Activated T-cell treated with anti-CD3 and anti-CD28 coated beads, Interleukin-2, amount 50 U/mL, for 1 hour (primary cell): ENCODE data around the gene ZNF665.
"Not testable (repeated sequence)": the region's sequence is repeated elsewhere in the genome, so short reads cannot be mapped to it uniquely, and the experiment has no call there.

Source experiments
- DNase-seq: peaks from one replicate; pipeline ENCODE4 v3.0.0-alpha.2; 2020

The ZNF665 gene

GRCh38 chr19:53192771-53193534 lies at the start of gene ZNF665:
Gene ZNF665, minus strand, starts transcription at chr19:53193358. Its CDS starts 10,460 bp downstream, at chr19:53182898.
- peak; percentile 66 for DNase-seq

- DNase-seq = no peak
Measured at GRCh38 chr19:53237114-53237777, 44.1 kb upstream of the ZNF665 start.

GRCh38 chr19:53224606-53225005 lies 31.4 kb upstream of the ZNF665 start:
- no peak for DNase-seq

- DNase-seq = not testable (repeated sequence)
Measured at GRCh38 chr19:53222716-53223115, 29.6 kb upstream of the ZNF665 start.

GRCh38 chr19:53212703-53213320 lies 19.7 kb upstream of the ZNF665 start:
- DNase-seq = no peak

- DNase-seq = not testable (repeated sequence)
Measured at GRCh38 chr19:53211554-53211953, 18.4 kb upstream of the ZNF665 start.

- peak; percentile 92 for DNase-seq
Measured at GRCh38 chr19:53196777-53197396, 3.7 kb upstream of the ZNF665 start.

- peak; percentile 68 for DNase-seq
Measured at GRCh38 chr19:53195265-53195903, 2.2 kb upstream of the ZNF665 start.

GRCh38 chr19:53193535-53194222 lies 521 bp upstream of the ZNF665 start:
- DNase-seq = no peak

- no peak for DNase-seq
Measured at GRCh38 chr19:53190253-53190652, 2.9 kb downstream of the ZNF665 start.

GRCh38 chr19:53189691-53190198 lies 3.4 kb downstream of the ZNF665 start:
- not testable (repeated sequence) for DNase-seq

- not testable (repeated sequence) for DNase-seq
Measured at GRCh38 chr19:53185155-53185882, 7.8 kb downstream of the ZNF665 start.

- no peak for DNase-seq
Measured at GRCh38 chr19:53183146-53183764, 9.9 kb downstream of the ZNF665 start.

GRCh38 chr19:53182202-53182601 lies 11.0 kb downstream of the ZNF665 start:
- DNase-seq = no peak

- no peak for DNase-seq
Measured at GRCh38 chr19:53177986-53178385, 15.2 kb downstream of the ZNF665 start.

- DNase-seq = no peak
Measured at GRCh38 chr19:53172889-53173288, 20.3 kb downstream of the ZNF665 start.

- DNase-seq = no peak
Measured at GRCh38 chr19:53165691-53166091, 27.5 kb downstream of the ZNF665 start.

- no peak for DNase-seq
Measured at GRCh38 chr19:53161123-53161522, 32.0 kb downstream of the ZNF665 start.

- DNase-seq = no peak
Measured at GRCh38 chr19:53160350-53160749, 32.8 kb downstream of the ZNF665 start.

GRCh38 chr19:53158119-53158656 lies 35.0 kb downstream of the ZNF665 start:
- DNase-seq = peak; percentile 43

GRCh38 chr19:53157626-53158025 lies 35.5 kb downstream of the ZNF665 start:
- DNase-seq = no peak
